NAMALWA (cell line): Measurements from ENCODE around the gene CHKA.
A peak's percentile ranks its signal among the peaks of the same experiment; 100 is the strongest.

Experiments used
- DNase-seq: peaks from one replicate; pipeline ENCODE4 v3.0.0-alpha.2; 2015; ENCODE audit warnings: low spot score

Gene CHKA

DNA sequence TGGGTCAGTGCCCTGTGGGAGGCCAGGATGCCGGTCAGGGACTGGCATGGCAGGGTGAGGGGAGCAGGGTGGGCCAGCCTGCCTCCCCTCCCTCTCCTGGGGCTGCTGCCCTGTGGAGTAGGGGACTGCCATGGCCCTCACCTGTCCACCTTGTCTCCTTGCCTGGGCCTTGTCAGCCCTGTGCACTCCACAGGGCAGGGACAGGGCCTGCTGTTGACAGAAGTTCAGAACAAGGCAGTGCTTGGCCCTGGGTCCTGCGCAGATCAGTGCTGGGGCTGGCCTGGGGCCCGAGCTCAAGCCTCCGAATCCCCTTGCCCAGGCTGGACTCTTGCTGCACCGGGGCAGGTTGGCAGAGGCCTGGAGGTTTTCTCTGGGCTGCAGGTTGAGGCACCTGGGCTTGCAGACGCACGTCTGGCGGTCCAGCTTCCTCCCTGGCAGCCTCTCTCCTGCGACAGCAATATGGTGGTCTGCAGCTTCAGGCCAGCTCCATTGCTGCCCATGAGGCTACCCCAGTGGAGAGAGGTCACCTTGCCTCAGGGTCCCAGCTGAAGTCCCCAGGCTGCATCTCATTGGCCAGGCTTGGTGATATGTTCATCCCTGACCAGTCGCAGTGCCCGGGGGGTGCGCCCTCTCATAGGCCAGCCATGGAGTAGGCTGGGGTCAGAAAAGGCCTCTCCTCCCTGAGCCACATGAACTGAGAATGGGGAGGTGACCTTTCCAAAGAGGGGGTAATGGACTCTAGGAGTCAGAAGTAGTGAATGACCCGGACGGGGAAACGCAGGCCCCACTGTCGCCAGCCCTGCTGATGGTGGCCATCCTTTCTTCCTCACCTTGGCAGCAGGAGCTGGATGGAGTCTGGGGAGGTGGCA lies 21.5 kb upstream of the CHKA start:
- no peak for DNase-seq

DNA sequence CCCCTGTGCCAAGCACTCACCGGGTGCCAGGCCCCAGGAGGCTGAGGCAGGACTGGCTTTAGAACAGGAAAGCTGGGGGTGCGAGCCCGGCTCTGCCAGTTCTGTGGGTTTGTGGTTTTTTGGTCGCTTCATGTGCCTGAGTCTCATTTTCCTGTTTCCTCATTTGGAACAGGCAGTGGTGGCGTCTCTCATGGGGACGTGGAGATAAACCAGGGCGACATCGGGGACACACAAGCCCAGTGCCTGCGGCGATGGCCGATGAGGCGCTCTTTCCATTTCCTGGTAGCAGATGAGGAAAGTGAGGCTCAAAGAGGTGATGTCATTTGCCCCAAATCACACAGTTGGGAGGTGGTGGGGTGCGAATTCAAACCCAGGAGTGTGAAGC lies 20.8 kb upstream of the CHKA start:
- peak; percentile 51 for DNase-seq

DNA sequence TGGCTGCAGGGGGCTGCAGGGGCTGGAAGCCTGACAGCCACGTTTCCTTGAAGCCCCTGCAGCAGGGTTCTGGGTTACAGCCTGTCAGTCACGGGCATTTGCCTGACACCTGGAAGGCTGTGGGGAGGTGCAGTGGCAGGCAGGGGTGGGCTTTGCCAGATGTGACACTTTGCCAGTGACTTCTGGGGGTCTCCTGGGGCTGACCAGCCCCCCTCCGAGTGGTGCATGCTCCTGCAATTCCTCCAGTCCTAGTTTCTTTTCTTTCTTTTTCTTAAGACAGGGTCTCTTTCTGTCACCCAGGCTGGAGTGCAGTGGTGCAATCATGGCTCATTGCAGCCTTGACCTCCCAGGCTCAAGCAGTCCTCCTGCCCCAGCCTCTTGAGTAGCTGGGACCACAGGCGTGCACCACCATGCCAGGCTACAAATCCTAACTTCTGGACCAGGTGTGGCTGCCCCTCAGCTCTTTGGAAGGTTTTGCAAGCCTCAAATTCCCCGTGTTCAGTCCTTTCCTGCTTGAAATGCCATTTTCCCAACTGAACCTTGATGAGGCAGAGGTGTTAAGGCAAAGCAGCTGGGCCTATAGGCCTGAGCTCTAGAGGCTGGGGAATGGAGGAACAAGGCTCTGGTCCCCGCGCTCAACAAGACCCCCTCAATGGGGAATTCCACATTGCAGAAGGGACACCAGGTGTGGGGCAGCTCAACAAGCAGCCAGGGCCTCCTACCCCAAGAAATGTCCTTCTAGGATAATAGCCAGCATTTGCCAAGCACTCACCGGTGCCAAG lies 20.2 kb upstream of the CHKA start:
- no peak for DNase-seq

DNA sequence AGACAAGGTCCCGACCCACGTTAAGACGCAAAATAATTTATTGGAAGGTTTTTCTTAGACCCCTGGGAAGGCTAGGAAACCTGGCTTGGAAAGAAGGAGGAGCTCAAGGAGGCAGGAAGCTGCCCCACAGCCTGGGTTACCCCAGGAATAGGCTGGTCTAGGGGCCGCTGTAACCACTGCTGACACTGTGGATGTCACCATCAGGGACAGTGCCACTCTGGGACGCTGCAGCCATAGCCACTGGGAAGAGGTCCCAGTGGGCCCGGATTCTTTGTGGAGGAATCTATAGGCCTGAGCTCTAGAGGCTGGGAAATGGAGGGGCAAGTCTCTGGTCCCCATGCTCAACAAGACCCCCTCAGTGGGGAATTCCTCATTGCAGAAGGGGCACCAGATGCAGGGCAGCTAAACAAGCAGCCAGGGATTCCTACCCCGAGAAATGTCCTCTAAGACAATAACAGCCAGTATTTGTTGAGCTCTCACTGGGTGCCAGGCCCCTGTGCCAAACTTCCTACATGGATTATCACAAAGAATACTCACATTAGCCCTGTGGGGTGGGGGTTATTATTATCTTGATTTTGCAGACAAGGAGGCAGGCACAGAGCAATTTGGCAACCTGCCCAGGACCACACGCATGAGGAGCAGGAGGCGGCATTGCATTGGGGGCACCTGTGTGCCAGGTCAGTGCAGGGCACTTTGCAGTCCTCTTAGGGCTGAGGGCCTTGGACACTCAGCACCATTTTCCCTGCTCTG lies 19.5 kb upstream of the CHKA start:
- DNase-seq: peak; percentile 53

DNA sequence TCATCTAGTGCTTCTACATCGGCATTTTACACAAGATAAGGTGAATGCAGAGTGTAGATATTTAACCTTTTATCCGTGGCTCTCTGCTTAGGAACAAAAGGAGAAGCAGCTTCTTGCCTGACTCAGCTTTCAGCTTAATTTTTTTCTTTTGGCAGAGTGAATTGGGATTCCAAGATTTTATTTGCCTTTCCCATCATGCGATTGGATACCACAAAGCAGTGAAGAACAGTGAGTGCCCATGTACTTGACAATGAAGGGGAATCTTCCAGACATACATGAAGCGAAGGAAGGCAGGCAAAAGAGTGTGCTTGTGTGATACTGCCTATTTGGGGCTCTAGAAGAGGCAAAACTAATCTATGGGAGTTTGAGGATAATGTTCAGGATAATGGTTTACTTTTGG lies 17.0 kb upstream of the CHKA start:
- no peak for DNase-seq

DNA sequence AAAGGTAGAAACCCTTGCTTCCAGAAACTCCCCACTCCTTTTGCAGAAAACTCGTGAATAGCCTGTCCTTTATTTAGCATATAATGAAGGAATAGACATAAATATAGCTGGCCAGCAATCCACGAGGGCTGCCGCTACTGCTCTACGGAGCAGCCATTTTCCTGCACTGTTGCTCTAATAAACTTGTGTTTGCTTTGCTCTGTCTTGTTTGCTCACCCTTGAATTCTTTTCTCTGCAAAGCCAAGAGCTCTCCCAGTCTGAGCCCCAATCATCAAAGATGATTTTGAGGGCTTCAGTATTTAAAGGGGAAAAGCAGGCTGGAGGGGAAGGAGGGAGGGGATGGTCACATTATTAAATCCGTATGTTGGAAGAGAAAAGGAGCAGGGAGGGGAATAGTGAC lies 16.6 kb upstream of the CHKA start:
- DNase-seq: no peak

DNA sequence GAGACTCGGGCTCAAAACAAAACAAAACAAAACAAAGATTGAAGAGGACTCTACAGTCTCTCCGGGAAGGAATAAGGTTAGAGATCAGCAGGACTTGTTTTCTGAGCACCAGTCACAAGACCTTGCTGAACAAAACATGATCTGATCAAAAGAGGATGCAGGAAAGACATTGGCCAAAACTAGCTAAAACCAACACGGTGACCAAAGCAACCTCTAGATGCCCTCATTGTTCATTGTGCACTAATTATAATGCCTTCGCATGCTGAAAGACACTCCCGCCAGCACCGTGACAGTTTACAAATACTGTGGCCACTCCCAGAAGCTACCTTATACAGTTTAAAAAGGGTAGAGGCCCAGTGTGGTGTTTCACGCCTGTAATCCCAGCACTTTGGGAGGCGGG lies 15.7 kb upstream of the CHKA start:
- DNase-seq: no peak

DNA sequence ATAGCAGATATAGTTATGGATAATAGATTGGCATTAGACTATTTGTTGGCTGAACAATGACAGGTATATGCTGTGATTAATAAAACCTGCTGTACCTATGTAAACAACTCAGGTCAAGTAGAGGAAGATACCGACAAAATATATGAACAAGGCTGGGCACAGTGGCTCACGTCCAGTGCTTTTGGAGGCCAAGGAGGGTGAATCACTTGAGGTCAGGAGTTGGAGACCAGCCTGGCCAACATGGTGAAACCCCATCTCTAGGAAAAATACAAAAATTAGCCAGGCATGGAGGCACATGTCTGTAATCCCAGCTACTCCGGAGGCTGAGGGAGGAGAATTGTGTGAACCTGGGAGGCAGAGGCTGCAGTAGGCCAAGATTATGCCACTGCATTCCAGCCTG lies 14.0 kb upstream of the CHKA start:
- no peak for DNase-seq

DNA sequence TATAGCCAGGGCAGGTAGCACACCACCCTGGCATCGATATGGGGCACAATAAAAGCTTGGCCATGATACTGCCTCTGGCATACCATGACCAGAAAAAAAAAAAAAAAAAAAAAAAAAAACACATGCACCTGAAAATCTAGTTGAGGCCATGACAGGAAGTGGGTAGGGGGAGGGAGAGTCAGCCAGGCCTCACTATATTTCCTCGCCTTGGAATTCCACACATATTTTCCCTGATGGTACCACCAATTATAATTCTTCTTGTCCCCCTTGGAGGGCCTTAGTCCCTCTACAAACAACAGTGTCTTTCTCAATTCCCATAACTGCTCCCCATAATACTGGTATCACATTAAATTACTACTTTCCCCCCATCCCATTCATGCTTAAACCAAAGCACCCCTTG lies 12.6 kb upstream of the CHKA start:
- DNase-seq: no peak

DNA sequence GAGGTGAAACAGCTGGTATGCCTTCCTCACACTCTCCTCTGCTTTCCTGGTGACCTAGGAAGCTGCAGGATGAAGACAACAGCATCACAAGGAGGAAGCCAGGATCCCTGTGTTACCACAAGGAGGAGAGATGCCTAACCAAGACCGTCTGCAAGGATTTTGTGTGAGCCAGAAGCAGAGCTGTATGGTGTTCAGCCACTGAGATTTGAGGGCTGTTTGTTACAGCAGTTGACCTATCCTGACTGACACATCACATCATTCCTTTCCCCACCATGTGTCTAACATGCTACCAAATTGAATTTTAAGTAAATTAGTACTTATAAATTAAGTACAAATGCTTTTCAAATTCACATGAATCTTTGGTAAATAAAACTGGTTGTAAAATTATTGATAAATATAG lies 8.9 kb upstream of the CHKA start:
- DNase-seq: no peak

DNA sequence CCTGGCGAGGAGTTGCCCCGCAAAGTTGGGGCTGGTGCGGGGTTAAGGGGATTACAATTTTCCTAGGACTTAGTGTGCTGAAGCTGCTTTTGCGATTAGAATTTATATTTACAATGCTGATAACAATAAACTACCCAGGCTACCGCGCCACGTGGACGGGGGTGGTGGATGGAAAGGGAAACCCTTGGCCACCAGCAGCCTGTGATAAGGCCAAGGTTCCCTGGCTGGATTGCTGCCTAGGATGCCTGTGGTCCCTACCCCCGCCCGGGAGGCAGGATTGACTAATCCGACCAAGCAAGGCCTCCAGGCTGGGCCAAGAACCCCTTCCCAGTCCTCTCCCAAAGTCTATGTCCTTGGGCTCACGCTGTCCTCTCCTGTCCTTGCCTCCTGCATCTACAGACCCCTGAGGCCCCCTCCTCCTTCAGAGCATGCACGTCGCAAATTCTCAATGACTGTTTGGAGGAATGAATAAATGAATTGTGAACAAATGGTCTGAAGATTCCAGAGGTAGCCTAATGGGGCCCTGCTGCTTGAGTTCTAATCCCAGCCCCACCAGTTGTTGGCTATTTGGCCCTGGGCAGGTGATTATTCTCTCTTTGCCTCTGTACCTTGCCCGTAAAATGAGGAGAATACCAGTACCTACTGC lies 7.6 kb upstream of the CHKA start:
- no peak for DNase-seq

DNA sequence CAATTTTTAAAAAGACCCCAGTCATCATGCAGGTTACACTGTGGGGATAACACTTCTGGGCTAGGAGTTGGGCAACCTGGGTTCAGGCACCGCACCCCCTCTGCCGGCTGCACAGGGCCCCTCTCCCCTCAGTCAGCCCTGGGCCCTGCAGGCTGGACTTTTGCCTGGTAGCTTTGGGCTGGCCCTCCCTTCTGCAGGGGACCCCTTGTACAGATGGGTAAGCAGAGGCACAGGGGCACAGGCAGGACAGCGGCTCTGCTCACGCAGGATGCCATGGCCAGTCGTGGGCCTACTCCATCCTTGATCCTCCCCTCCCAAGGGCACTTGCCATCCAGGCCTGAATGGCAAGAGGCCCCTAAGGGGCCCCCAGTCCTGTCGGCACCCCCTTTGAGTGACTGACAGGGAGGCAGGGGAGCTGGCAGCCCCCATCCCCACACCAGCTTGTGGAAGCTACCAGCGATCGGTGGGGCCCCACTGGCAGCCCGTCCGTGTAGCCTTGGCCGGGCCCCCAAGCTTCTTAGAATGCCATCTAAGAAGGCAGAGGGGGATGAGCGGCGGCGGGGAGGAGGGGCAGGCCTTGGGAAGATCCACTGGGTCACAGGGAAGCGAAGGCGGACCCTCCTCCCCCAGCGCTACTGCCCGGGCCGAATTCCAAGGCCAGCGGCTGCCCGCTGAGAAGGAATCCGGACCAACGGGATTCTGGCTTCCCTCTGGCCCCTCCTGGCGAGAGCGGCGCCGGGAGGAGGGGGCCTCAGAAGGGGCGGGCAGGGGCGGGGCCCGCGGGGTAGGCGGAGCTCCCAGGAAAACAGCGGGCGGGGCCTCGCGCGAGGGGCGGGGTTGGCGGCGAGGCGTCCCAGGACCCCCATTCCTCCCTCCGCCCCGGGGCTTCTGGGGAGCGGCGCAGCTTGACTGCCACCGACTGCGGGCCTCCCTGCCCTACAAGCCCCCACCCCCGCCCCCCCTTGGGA lies 6.8 kb upstream of the CHKA start:
- DNase-seq: no peak

DNA sequence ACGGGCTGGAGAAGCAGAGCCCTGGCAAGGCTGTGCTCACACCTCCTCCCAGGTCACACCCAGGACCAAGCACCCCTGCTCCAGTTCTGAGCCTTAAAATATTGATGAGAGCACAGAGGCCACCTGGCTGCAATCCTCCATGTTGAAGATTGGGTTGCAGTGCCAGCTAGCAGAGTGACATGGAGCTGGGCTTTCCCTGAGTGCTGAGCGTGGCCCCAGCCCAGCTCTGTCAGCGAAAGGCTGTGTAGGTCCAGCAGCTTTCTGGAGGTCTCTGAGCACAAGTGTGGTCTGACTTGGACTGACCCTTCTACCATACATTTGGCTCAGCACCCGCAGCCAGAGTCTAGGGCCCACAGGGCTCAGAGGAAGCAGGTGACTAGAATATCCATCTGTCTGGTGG lies 4.0 kb upstream of the CHKA start:
- no peak for DNase-seq

DNA sequence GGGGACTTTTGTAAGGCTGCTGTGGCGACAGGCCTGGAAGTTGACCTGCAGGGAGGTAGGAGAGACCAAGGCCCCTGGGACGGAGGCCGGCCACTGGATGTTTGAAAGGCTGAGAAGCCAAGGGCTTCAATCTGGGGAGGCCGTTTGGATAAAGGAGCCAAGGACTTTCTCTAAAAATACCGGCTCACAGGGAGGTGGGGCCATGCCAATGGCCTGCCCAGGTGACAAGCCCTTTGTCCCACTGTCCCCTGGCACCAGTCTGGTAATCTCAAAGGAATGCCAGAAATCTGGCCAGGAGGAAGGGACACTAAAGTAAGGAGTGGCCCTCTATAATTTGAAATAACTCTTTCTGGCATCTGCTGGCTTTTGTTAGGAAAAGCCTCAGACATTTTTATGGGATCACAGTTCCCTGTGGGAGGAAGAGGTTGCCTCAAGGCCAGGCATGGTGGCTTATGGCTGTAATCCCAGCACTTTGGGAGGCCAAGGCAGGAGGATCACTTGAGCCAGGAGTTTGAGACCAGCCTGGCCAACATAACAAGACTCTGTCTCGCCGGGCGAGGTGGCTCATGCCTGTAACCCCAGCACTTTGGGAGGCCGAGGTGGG lies 1.9 kb upstream of the CHKA start:
- no peak for DNase-seq

DNA sequence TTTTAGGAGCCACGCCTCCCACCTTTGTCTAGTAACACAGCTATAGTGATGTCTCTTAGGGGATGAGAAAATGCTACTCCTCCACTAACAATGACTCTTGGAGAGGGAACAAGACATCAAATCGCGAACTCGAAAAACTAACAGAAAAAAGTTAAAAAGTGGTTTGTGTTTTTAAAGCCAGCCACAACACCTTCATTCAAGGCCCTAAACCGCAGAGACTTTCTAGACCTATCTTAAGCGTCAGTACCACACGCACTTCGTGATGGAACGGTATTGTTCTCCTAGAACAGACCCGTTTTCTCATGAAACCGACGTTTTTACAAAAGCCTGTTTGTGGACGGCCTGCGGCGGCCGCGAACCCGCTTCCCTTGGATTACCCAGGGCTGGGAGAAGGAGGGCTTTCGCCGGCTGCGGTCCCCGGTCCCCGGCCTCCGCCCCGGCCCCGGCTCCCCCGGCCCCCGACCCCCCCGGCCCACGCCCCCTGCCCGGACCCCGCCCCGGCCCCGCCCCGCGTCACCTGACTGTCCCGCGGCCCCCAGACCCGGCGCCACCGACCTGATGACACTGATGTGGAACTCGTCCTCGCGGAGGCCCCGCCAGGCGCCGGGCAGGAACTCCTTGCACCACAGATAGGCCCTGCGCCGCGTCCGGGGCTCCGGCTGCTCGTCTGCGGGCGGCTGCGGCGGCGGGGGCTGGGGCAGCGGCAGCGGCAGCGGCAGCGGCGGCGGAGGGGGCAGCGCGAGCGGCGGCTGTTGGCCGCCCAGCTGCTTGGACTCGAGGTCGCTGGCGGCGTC lies 718 bp downstream of the CHKA start:
- DNase-seq: peak; percentile 68

DNA sequence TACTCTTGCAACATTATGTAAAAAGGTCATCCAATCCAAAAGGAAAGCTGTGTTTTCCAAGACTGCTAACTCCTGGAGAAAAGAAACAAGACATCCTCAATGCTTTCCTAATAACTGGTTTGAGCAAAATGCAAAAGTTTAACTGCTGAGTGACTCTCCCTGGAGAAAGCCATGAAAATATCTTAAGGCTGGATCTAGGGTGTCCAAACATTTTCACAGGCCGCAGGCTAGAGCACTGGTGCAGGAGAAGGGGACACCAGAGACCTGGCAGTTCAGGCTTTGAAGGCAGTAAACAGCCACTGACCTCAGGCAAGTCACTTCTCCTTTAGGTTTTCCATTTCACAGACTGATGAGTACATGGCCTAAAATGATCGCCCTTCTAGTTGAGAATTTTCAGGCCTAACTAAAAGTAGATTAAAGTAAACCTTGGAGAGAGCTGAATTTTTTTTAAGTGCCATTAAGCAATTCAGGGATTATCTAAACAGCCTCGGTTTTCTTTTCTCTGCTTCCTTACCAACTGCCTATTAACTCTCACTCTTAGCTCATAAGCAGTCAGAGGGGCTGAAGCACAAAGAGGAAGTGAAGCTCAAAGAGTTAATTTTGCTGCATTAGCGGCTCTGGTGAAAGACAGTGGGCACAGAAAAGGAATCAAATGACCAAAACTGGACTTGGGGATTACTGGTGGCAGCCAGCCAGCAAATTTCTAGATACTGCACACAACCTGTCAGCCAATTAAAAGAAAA lies 2.3 kb downstream of the CHKA start:
- peak; percentile 86 for DNase-seq

DNA sequence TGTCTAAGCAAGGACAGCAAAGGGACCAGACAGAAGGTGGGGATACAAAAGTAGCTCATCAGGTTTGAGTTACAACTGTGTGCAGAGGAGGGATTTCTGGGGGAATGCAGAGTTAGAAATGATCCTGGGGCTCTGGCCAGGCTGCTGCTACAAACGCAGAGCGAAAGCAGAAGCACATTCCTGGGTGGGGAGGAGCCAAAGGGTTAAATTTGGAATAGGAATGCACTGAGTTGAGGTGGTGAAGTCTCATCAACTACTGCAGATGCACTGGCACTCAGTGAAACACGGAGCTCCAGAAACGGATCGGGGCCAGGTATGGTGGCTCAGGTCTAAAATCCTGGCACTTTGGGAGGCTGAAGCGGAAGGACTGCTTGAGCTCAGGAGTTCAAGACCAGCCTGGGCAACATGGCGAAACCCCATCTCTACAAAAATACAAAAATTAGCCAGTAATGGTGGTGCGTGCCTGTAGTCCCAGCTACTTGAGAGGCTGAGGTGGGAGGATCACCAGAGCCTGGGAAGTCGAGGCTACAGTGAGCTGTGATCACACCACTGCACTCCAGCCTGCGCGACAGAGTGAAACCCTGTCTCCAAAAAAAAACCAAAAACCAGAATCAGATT lies 3.2 kb downstream of the CHKA start:
- no peak for DNase-seq

DNA sequence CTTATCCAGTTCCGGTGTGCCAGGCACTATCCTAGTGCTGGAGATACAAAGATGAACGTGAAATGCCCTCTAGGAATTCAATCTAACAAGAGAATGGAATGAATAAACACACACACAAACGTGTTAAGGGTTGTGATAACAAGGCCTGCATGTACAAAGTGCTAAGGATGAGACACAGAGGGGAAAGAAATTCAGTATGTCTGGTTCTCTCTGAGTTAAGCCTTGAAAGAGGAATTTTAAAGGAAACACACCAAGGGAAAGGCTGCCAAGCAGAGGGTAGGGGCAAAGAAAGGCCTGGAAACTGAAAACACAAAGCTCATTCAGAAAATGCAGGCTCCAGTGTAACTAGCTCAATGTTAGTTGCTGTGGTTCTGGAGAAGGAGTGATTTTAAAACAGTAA lies 4.2 kb downstream of the CHKA start:
- DNase-seq: no peak

DNA sequence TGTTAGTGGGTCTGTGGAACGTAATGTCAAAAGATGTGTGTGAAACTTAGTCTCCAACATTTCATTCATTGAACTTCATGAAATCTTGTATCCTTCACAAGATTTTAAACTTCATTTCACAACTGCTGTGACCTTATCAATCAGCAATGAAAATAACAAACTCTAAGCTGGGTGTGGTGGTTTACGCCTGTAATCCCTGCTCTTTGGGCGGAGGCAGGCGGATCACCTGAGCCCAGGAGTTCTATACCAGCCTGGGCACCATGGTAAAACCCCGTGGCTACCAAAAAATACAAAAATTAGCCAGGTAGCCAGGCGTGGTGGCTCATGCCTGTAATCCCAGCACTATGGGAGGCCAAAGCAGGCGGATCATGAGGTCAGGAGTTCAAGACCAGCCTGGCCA lies 5.1 kb downstream of the CHKA start:
- DNase-seq: no peak
